ENCODE measurements around the gene SRSF9. TPM values are rescaled to one million over a fixed set of nuclear protein-coding genes. Genes with fewer than 3 reads are reported as not detected.
A peak's percentile ranks its signal among the peaks of the same experiment; 100 is the strongest.

Gene SRSF9
- total and polyA plus RNA-seq, 2 of the 13 experiments (the other 11 are each of a cell fraction or from before 2014, with no cell fraction given): 125 to 144 TPM

DNA sequence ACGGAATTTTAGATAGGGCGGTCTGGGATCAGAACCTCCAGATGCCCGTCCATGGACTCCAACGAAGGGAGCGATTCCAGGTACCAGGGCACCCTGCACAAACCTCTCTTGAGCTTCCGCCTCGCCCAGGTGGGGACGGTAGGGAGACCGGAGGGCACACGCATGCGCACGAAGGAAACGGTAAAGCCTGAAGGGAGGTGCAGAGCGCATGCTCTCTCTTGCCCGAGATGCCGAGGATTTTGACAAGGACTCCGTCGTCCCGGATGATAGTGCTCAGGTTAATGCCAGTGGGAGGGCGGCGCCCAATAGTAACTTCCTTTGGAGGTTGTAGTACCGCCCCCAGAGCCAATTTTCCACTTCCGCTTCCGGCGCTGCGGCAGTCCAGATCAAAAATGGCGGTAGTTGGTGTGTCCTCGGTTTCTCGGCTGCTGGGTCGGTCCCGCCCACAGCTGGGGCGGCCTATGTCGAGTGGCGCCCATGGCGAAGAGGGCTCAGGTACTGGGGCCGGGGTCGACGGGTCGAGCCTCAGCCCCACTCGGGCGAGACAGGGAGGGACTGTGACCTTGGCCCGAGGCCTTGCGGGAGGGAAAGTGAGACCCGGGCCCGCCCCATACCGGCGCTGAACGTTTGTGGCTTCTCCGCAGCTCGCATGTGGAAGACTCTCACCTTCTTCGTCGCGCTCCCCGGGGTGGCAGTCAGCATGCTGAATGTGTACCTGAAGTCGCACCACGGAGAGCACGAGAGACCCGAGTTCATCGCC, 31.6 kb downstream of the SRSF9 start, which contains the start of gene COX6A1 (continued):
- TF ChIP-seq, protein P1, sequence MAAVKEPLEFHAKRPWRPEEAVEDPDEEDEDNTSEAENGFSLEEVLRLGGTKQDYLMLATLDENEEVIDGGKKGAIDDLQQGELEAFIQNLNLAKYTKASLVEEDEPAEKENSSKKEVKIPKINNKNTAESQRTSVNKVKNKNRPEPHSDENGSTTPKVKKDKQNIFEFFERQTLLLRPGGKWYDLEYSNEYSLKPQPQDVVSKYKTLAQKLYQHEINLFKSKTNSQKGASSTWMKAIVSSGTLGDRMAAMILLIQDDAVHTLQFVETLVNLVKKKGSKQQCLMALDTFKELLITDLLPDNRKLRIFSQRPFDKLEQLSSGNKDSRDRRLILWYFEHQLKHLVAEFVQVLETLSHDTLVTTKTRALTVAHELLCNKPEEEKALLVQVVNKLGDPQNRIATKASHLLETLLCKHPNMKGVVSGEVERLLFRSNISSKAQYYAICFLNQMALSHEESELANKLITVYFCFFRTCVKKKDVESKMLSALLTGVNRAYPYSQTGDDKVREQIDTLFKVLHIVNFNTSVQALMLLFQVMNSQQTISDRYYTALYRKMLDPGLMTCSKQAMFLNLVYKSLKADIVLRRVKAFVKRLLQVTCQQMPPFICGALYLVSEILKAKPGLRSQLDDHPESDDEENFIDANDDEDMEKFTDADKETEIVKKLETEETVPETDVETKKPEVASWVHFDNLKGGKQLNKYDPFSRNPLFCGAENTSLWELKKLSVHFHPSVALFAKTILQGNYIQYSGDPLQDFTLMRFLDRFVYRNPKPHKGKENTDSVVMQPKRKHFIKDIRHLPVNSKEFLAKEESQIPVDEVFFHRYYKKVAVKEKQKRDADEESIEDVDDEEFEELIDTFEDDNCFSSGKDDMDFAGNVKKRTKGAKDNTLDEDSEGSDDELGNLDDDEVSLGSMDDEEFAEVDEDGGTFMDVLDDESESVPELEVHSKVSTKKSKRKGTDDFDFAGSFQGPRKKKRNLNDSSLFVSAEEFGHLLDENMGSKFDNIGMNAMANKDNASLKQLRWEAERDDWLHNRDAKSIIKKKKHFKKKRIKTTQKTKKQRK (IDR thresholded peaks at IDR 0.05; ENCODE audit: low read length): no peak
- TF ChIP-seq SMARCE1 (IDR thresholded peaks at IDR 0.05; ENCODE audit: borderline replicate concordance): no peak
- no peak for TF ChIP-seq ZNF121 (CRISPR knock-in tag; IDR thresholded peaks at IDR 0.05)
- TF ChIP-seq ZSCAN25 (CRISPR knock-in tag; IDR thresholded peaks at IDR 0.05): no peak
- peak; percentile 76; the same call in 1 of the 2 replicates for TF ChIP-seq YEATS2 (CRISPR knock-in tag; IDR thresholded peaks at IDR 0.05; ENCODE audit: borderline replicate concordance)
- TF ChIP-seq ZNF614 (CRISPR knock-in tag; IDR thresholded peaks at IDR 0.05; ENCODE audit: borderline replicate concordance): peak; percentile 82; the same call in 1 of the 2 replicates
- TF ChIP-seq NPAS2 (CRISPR knock-in tag; IDR thresholded peaks at IDR 0.05; ENCODE audit: borderline replicate concordance): no peak
- TF ChIP-seq EHMT2 (IDR thresholded peaks at IDR 0.05; ENCODE audit: borderline replicate concordance, low read depth, low read length): no peak
- TF ChIP-seq ZNF549 (CRISPR knock-in tag; IDR thresholded peaks at IDR 0.05): no peak
- TF ChIP-seq KDM5A (IDR thresholded peaks at IDR 0.05; ENCODE audit: borderline replicate concordance, low read length): peak; percentile 87
- no peak for TF ChIP-seq HMG20A (CRISPR knock-in tag; IDR thresholded peaks at IDR 0.05; ENCODE audit: borderline replicate concordance)
- TF ChIP-seq HOXA7 (CRISPR knock-in tag; IDR thresholded peaks at IDR 0.05): no peak
- 0 out of 2 replicates have a peak, but pooled peaks have one; percentile 37 for TF ChIP-seq SRY (CRISPR knock-in tag; IDR thresholded peaks at IDR 0.05)
- TF ChIP-seq AGO1 (IDR thresholded peaks at IDR 0.05; ENCODE audit: low read depth, low read length, poor library complexity, severe bottlenecking): peak; percentile 41
- no peak for TF ChIP-seq FOSL1 (CRISPR knock-in tag; IDR thresholded peaks at IDR 0.05; ENCODE audit: borderline replicate concordance)
- peak; percentile 84 for TF ChIP-seq GABPA (IDR thresholded peaks at IDR 0.05; ENCODE audit: low read depth, low read length)
- peak; percentile 98 for TF ChIP-seq GABPA (CRISPR knock-in tag; IDR thresholded peaks at IDR 0.05; ENCODE audit: low read depth)
- TF ChIP-seq ETV6 (CRISPR knock-in tag; conservative IDR thresholded peaks at IDR 0.05): 0 out of 2 replicates have a peak, but pooled peaks have one; percentile 52
- no peak for TF ChIP-seq EED (CRISPR knock-in tag; IDR thresholded peaks at IDR 0.05)
- 0 out of 2 replicates have a peak, but pooled peaks have one; percentile 13 for TF ChIP-seq TFAP4 (IDR thresholded peaks at IDR 0.05; ENCODE audit: borderline replicate concordance, low read depth)
- TF ChIP-seq ARNTL (CRISPR knock-in tag; IDR thresholded peaks at IDR 0.05): no peak
- TF ChIP-seq, protein P2, sequence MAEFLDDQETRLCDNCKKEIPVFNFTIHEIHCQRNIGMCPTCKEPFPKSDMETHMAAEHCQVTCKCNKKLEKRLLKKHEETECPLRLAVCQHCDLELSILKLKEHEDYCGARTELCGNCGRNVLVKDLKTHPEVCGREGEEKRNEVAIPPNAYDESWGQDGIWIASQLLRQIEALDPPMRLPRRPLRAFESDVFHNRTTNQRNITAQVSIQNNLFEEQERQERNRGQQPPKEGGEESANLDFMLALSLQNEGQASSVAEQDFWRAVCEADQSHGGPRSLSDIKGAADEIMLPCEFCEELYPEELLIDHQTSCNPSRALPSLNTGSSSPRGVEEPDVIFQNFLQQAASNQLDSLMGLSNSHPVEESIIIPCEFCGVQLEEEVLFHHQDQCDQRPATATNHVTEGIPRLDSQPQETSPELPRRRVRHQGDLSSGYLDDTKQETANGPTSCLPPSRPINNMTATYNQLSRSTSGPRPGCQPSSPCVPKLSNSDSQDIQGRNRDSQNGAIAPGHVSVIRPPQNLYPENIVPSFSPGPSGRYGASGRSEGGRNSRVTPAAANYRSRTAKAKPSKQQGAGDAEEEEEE (CRISPR knock-in tag; IDR thresholded peaks at IDR 0.05; ENCODE audit: borderline replicate concordance): no peak
- TF ChIP-seq, protein P3, sequence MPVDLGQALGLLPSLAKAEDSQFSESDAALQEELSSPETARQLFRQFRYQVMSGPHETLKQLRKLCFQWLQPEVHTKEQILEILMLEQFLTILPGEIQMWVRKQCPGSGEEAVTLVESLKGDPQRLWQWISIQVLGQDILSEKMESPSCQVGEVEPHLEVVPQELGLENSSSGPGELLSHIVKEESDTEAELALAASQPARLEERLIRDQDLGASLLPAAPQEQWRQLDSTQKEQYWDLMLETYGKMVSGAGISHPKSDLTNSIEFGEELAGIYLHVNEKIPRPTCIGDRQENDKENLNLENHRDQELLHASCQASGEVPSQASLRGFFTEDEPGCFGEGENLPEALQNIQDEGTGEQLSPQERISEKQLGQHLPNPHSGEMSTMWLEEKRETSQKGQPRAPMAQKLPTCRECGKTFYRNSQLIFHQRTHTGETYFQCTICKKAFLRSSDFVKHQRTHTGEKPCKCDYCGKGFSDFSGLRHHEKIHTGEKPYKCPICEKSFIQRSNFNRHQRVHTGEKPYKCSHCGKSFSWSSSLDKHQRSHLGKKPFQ (CRISPR knock-in tag; IDR thresholded peaks at IDR 0.05; ENCODE audit: insufficient replicate concordance): no peak

Measured in HepG2 (cell line).